ENCODE results near the gene PGLYRP2.

Gene PGLYRP2

GRCh38 chr19:15432018-15432494 is 47.2 kb downstream of the PGLYRP2 start (continued):
- peak; percentile 33 for TF ChIP-seq SP3 (tag by site-specific recombination; IDR thresholded peaks at IDR 0.05)
- 0 out of 2 replicates have a peak, but pooled peaks have one; percentile 26 for TF ChIP-seq ZBTB11 (tag by site-specific recombination; conservative IDR thresholded peaks at IDR 0.05; ENCODE audit: low read depth)
- 0 out of 2 replicates have a peak, but pooled peaks have one; percentile 34 for TF ChIP-seq KLF9 (tag by site-specific recombination; IDR thresholded peaks at IDR 0.05; ENCODE audit: low read depth)
- TF ChIP-seq ZNF157 (tag by site-specific recombination; IDR thresholded peaks at IDR 0.05), result no peak
- TF ChIP-seq, protein P1, sequence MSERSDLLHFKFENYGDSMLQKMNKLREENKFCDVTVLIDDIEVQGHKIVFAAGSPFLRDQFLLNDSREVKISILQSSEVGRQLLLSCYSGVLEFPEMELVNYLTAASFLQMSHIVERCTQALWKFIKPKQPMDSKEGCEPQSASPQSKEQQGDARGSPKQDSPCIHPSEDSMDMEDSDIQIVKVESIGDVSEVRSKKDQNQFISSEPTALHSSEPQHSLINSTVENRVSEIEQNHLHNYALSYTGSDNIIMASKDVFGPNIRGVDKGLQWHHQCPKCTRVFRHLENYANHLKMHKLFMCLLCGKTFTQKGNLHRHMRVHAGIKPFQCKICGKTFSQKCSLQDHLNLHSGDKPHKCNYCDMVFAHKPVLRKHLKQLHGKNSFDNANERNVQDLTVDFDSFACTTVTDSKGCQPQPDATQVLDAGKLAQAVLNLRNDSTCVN (tag by site-specific recombination; optimal IDR thresholded peaks at IDR 0.05), result peak; percentile 50
- no peak for TF ChIP-seq SCRT1 (tag by site-specific recombination; IDR thresholded peaks at IDR 0.05; ENCODE audit: borderline replicate concordance)
- TF ChIP-seq EGR2 (tag by site-specific recombination; IDR thresholded peaks at IDR 0.05; ENCODE audit: low read depth), result peak; percentile 61
- TF ChIP-seq ZNF76 (tag by site-specific recombination; IDR thresholded peaks at IDR 0.05; ENCODE audit: borderline replicate concordance, low read depth), result 0 out of 2 replicates have a peak, but pooled peaks have one; percentile 67
- 0 out of 2 replicates have a peak, but pooled peaks have one; percentile 34 for TF ChIP-seq ZBTB7A (tag by site-specific recombination; IDR thresholded peaks at IDR 0.05; ENCODE audit: low read depth)
- peak; percentile 73 for TF ChIP-seq ZFHX2 (tag by site-specific recombination; conservative IDR thresholded peaks at IDR 0.05)
- TF ChIP-seq ZNF692 (tag by site-specific recombination; IDR thresholded peaks at IDR 0.05), result peak; percentile 56
- peak; percentile 53 for TF ChIP-seq ZNF335 (tag by site-specific recombination; conservative IDR thresholded peaks at IDR 0.05)

GRCh38 chr19:15431396-15432017 is 47.8 kb downstream of the PGLYRP2 start:
- H3K27ac ChIP-seq (ENCODE audit: extremely low read depth, low read depth, low read length), result peak overlapping the region; percentile 68
- peaks cover 0 to 41% of the 10 kb centered on the region in 2 experiments; a peak in 1 of 3 replicates for H3K36me3 ChIP-seq (ENCODE audit: control insufficient read depth in 2 of 2, insufficient read depth in 1 of 2, low read length in 2 of 2)
- peaks cover 7% of the 10 kb centered on the region for H3K4me1 ChIP-seq (ENCODE audit: control insufficient read depth, insufficient read depth, low read length)
- H3K4me3 ChIP-seq (ENCODE audit: low read depth, low read length), result peak overlapping the region; percentile 95
- TF ChIP-seq KLF8 (tag by site-specific recombination; IDR thresholded peaks at IDR 0.05), result no peak
- no peak for TF ChIP-seq SETDB1 (IDR thresholded peaks at IDR 0.05; ENCODE audit: insufficient read length, low read length)
- no peak for TF ChIP-seq ZNF132 (tag by site-specific recombination; IDR thresholded peaks at IDR 0.05; ENCODE audit: borderline replicate concordance)
- no peak for TF ChIP-seq ZNF426 (tag by site-specific recombination; IDR thresholded peaks at IDR 0.05)
- no peaks in the 10 kb centered on the region for H3K9me3 ChIP-seq (ENCODE audit: control insufficient read depth, insufficient read depth, low read depth, low read length)
- ChIA-PET CTCF (interaction anchor here (1.6 kb wide), 1 partner anchor 12 kb away, joined by 13 read pairs; the partner anchor contains the start of gene AKAP8L), POLR2A (interaction anchor here (0.7 to 3.9 kb wide), 2 partner anchors 12 to 21 kb away, joined by 3 to 26 read pairs; partner anchors contain the start of gene AKAP8L)
